ENCODE measurements around the gene SEZ6L2. TPM values are rescaled to one million over a fixed set of nuclear protein-coding genes. Genes with fewer than 3 reads are reported as not detected.

SEZ6L2 gene
- total RNA-seq, 4 donors from 2014 or later = 0.84 to 4.9 (median 1.3) TPM

DNA sequence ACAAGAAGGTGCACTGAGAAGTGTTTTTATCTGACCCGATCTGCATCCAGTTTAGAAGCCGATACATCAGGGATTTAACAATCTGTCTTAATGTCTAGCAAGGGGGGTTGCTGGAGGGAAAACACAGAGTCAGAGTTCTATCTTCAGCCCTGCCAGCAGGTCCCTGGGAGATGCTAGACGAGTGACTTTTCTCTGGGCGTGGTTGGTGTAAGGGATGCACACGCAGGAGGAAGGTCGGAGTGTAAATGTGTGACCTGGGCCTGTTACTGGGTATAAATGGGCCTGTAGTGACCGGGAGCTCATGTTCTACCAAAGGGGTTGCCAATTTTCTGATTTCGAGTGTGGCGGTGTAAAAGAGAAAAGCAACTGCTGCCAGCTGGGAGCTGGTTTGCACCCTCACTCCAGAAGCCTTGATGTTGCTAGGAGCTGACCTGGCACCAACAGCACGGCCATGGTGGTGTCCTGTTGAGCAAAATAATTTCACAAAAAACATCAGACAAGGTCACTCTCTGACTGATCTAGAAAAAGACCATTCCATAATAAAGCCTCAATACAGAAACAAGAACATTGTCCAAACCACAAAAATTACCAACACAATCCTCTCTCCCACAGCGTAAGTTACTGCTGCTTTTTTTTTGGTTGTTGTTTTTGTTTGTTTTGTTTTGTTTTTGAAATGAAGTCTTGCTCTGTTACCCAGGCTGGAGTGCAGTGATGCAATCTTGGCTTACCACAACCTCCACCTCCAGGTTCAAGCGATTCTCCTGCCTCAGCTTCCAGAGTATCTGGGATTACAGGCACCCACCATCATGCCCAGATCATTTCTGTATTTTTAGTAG lies 27.9 kb upstream of the SEZ6L2 start:
- Histone ChIP-seq H3K4me3 (peak overlapping the region; percentile 78 to 84 (median 80)), H3K4me1 (peaks cover 0 to 35% (median 19%) of the 10 kb centered on the region in 4 donors), H3K27me3 (no peaks in the 10 kb centered on the region), H3K9me3 (no peaks in the 10 kb centered on the region), H3K36me3 (peaks cover 0 to 15% (median 8%) of the 10 kb centered on the region in 3 donors), H3K27ac (peak overlapping the region in 3 of 4 donors; percentile 81 to 93 (median 89))
- no peak for DNase-seq (ENCODE audit: low spot score in 2 of 2)
- no peak for TF ChIP-seq CTCF (IDR thresholded peaks at IDR 0.05)
- TF ChIP-seq EP300 (IDR thresholded peaks at IDR 0.05) = no peak
- TF ChIP-seq POLR2A (IDR thresholded peaks at IDR 0.05) = no peak
- WGBS, 2 donors = 51 to 53% methylated on average over 12 of the region's 12 CpGs

- 1% methylated on average over 11 to 12 of the region's 12 CpGs for WGBS, 2 donors
- H3K4me3 ChIP-seq = peak overlapping the region; percentile 78 to 84 (median 80)
- no peaks in the 10 kb centered on the region for H3K9me3 ChIP-seq
- peaks cover 0 to 19% (median 13%) of the 10 kb centered on the region in 3 donors for H3K36me3 ChIP-seq
- no peak for TF ChIP-seq CTCF (IDR thresholded peaks at IDR 0.05)
- peaks cover 0 to 39% (median 19%) of the 10 kb centered on the region in 4 donors for H3K4me1 ChIP-seq
- peak in 1 of 2 donors; percentile 6 for DNase-seq (ENCODE audit: low spot score in 2 of 2)
- H3K27ac ChIP-seq = peak overlapping the region; percentile 78 to 93 (median 85)
- H3K27me3 ChIP-seq = no peaks in the 10 kb centered on the region
These were observed 27.3 kb upstream of the SEZ6L2 start for GRCh38 chr16:29926711-29927052.

DNA sequence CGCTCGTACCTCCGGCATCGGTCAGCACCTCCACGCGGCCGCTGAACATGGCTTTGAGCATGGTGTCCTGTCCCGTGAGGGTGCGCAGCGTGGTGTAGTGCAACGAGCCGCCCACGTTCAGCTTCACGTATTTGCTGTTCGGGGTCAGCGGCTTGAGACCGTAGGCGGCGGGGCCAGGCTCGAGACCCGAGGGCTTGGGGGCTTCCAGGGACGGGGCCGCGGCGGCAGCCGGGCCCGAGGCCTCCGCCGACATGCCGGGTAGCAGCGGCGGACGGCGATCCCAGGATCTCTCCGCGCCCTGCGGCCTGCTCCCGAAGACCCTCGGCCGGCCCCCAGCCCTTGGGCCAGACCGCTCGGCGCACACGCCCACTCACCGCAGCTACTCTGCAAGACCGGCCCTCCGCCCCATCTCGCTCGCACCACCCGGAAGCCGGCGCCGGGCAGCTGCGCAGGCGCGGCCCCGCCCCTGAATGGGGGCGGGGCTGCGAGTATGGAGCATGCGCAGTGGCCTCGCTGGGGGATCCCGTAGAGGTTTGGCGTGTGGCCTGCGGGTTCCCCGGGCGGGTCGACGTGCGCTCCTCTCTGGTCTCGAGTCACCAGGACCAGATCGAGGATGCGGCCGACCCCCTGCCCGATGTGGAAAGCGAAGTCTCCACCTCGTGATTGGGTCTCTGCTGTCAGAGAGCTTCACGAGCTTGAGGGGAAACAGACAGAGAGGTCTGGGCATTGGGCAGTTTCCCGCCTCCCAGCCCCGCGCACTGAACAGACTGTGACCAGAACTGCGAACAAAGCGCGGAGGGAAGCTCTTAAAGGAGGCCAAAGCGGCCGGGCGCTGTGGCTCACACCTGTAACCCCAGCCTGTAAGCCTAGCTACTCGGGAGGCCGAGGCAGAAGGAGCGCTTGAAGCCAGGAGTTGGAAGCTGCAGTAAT lies 26.7 kb upstream of the SEZ6L2 start, which contains the start of gene KCTD13:
Gene KCTD13, minus strand, starts transcription at position 446 of the 930 bp plus-strand sequence. Its CDS starts 193 bp downstream, at position 253.
- WGBS, 2 donors = 0 to 1% methylated on average over 45 to 46 of the region's 89 CpGs

DNA sequence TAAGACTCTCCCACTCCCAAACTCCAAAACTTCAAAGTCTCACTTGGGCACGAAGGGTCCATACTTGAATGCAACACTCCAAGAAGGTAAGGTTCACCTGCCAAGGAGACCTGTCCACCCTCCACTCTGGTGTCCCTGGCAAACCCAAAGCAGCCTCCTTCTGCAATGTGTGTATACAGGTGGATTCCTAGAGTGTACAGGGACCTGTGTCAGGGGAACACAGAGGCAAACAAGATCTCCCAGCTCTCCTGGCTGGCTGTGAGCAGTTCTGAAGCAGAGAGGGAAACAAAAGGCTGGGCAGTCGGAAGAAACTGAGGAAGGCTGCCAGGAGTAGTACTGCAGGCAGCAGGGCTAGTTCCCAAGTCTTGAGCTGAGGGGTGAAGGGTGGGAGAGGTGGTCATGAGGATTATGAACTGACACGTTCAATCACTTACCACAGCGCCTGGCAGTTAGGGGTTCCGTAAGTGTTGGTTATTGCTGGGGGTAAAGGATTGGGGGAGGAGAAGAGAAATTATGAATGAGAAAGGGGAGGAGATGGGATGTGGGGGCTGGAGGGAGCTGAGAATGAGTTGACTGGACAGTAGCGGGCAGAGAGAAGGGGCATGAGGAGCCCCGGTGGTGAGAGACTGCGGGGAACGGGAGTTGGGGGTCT lies 25.9 kb upstream of the SEZ6L2 start:
- Histone ChIP-seq H3K27ac (peak overlapping the region; percentile 78 to 93 (median 85)), H3K4me3 (peak overlapping the region; percentile 78 to 84 (median 80)), H3K4me1 (peaks cover 0 to 39% (median 19%) of the 10 kb centered on the region in 4 donors), H3K36me3 (peaks cover 0 to 33% (median 13%) of the 10 kb centered on the region in 3 donors), H3K27me3 (no peaks in the 10 kb centered on the region), H3K9me3 (no peaks in the 10 kb centered on the region)
- DNase-seq (ENCODE audit: low spot score in 2 of 2) = no peak
- TF ChIP-seq EP300 (IDR thresholded peaks at IDR 0.05) (no peak), POLR2A (IDR thresholded peaks at IDR 0.05) (no peak), CTCF (IDR thresholded peaks at IDR 0.05) (no peak)
- 6% methylated on average over 9 of the region's 9 CpGs for WGBS, 2 donors

More for the DNA sequence above, 26.7 kb upstream of the SEZ6L2 start, which contains the start of gene KCTD13:
- H3K36me3 ChIP-seq = peaks cover 0 to 26% (median 13%) of the 10 kb centered on the region in 3 donors
- peak; percentile 73 to 80 for DNase-seq (ENCODE audit: low spot score in 2 of 2)
- H3K4me3 ChIP-seq = peak within 1 kb of the TSS; percentile 78 to 84 (median 80)
- TF ChIP-seq EP300 (IDR thresholded peaks at IDR 0.05) = peak; percentile 72 to 96
- peak; percentile 76 to 91 for TF ChIP-seq POLR2A (IDR thresholded peaks at IDR 0.05)
- TF ChIP-seq CTCF (IDR thresholded peaks at IDR 0.05) = peak in 1 of 5 experiments; percentile 33
- H3K4me1 ChIP-seq = peaks cover 0 to 39% (median 19%) of the 10 kb centered on the region in 4 donors
- peak within 1 kb of the TSS; percentile 78 to 93 (median 85) for H3K27ac ChIP-seq
- H3K27me3 ChIP-seq = no peaks in the 10 kb centered on the region
- no peaks in the 10 kb centered on the region for H3K9me3 ChIP-seq

Data from tibial nerve (tissue), 4 donors.